ENCODE data around the gene BTN3A1. TPM values are rescaled to one million over a fixed set of nuclear protein-coding genes. Genes with fewer than 3 reads are reported as not detected.
"Not testable (repeated sequence)": the region's sequence is repeated elsewhere in the genome, so short reads cannot be mapped to it uniquely, and the experiment has no call there.

BTN3A1 gene
- total RNA-seq, 1 donor from 2014 or later = 100.0 TPM

GRCh38 chr6:26412228-26412627, 10.2 kb downstream of the BTN3A1 start:
- intact Hi-C loops (cut with micrococcal nuclease) = no loop called here

- intact Hi-C loops (cut with micrococcal nuclease) = no loop called here
Observed at GRCh38 chr6:26412954-26413353, 10.9 kb downstream of the BTN3A1 start.

GRCh38 chr6:26414281-26414680, 12.2 kb downstream of the BTN3A1 start:
- intact Hi-C loops (cut with micrococcal nuclease) = no loop called here

GRCh38 chr6:26415036-26415614, 13.1 kb downstream of the BTN3A1 start:
- intact Hi-C loops (cut with micrococcal nuclease) = no loop called here

GRCh38 chr6:26415791-26416190, 13.7 kb downstream of the BTN3A1 start:
- intact Hi-C loops (cut with micrococcal nuclease) = no loop called here

GRCh38 chr6:26416288-26416687, 14.2 kb downstream of the BTN3A1 start:
- intact Hi-C loops (cut with micrococcal nuclease) = no loop called here

GRCh38 chr6:26418077-26418476, 16.0 kb downstream of the BTN3A1 start:
- intact Hi-C loops (cut with micrococcal nuclease) = not testable (repeated sequence)

DNA sequence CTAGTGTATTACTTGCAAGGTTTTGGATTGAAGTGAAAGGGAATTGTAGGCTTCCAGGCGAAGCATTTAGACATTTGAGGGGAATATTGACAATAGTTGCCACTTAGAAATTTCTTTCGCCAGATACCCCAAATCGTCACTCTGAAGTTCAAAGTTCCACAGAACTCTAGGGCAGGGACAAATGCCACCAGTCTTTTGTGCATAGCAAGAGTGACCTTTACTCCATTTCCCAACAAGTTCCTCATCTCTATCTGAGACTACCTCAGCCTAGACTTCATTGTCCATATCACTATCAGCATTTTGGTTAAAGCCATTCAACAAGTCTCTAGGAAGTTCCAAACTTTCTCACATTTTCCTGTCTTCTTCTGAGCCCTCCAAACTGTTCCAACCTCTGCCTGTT, 16.7 kb downstream of the BTN3A1 start:
- intact Hi-C loops (cut with micrococcal nuclease) = not testable (repeated sequence)

DNA sequence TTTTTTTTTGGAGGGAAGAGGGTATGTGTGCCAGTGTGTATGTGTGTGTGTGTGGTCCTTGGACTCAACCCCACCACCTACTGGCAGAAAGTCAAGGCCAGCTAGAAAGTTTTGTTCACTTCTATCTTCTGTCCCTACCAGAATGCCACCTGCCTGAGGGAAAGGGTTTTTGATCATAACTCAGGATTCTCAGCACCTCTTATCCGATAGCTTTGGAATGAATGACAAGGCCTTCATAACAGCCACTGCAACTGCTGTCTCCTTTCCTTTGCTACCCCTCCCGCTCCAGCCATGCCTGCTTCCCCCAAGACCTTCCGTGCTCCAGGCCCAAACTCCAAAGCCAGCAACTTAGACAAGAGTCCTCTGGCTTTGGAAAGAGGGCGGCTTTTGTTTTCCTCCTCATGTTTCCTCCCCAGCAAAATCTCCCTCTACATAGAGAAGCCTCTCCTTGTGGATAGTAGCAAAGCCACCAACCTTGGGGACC, 18.7 kb downstream of the BTN3A1 start:
- intact Hi-C loops (cut with micrococcal nuclease) = loop anchor here (1.0 to 5.0 kb wide), 8 partner anchors 18 to 102 kb away; partner anchors contain the start of genes BTN2A1, BTN2A2, BTN3A1 and BTN3A2

DNA sequence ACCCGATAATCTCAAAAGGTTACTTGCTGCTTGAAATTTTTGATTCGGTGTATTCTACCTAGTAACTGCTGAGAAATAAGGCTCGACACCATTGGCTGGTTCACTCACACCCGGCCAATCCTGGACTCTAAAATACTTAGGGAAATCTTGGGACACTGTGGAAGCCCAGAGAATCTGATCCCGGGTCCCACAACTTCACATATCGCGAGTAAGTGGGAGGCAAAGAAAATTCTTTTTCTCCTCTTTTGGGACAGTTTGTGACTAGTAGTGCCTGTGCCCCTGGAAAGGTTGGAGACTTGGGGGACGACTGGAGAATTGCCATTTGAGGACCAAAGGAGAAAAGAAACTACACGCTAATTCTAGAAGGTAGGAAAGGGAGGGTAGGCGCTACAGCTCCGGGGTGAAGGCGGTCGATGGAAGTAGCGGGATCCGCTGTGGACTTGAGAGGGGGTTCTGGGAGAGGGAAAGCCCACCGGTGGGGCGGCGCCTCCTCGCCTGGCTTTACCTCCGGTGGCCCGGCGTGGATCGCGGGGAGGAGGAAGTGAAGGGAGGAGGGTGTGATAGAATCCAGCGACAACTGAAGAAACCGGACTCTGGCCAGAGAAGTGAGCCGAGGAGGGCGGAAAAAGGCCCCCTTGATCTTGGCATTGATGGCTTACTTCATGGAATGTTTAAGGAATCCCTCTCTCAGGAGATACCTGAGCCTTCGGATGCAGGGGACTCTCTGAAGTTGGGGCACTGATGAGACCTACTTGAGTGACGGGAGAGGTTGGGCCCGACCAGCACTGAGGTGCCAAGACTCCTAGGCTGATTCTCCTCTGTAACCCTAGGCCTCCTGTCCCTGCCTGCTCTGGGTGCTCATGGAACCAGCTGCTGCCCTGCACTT, 19.4 kb downstream of the BTN3A1 start:
- intact Hi-C loops (cut with micrococcal nuclease) = loop anchor here (1.0 to 5.0 kb wide), 8 partner anchors 19 to 101 kb away; partner anchors contain the start of genes BTN2A1, BTN2A2, BTN3A1 and BTN3A2

DNA sequence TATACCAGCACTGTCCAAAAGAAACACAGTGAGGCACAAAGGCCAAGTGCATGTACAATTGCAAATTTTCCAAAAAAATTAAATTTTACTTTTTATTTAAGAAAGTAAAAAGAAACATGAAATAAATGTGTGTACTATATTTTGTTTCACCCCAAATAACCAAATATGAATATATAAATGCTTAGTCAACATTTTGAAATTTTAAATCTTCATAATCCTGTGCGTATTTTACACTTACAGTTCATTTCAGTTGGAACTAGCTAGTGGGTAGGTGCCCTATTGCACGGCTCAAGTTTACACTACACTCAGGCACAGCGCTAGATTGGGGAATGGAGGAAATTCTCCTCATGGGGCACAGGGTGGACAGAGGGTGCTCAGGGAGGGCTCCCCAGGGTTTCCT, 20.3 kb downstream of the BTN3A1 start:
- intact Hi-C loops (cut with micrococcal nuclease) = loop anchor here (5.0 kb wide), 1 partner anchor 100 kb away; no protein-coding TSS in a partner anchor

GRCh38 chr6:26426691-26427450, 24.8 kb downstream of the BTN3A1 start:
- intact Hi-C loops (cut with micrococcal nuclease) = no loop called here

DNA sequence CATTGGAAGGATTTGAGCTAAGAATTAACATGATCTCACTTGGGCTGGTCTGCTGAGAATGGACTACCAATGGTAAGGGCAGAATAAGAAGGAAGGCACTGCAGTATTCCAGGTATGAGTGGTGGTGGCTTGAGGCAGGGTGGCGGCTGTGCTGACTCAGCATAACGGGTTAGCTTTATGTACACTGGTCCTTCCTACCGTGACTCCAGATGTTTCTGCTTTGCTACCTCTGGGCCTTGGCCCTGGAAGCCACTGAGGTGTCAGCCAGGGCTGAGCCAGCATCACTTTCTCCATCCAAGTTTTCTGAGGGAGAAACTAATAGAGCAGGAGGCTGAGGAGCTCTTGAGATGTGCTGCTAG, 25.4 kb downstream of the BTN3A1 start:
- intact Hi-C loops (cut with micrococcal nuclease) = no loop called here

GRCh38 chr6:26428206-26428605, 26.1 kb downstream of the BTN3A1 start:
- intact Hi-C loops (cut with micrococcal nuclease) = no loop called here

DNA sequence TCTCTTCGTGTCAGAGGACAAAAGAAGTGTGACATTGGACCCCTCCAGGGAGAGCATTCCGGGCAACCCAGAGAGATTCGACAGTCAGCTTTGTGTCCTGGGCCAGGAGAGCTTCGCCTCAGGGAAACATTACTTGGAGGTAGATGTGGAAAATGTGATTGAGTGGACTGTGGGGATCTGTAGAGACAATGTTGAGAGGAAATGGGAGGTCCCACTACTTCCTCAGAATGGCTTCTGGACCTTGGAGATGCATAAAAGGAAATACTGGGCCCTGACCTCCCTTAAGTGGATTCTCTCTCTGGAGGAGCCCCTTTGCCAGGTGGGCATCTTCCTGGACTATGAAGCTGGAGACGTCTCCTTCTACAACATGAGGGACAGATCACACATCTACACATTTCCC, 28.7 kb downstream of the BTN3A1 start:
- intact Hi-C loops (cut with micrococcal nuclease) = no loop called here

GRCh38 chr6:26431258-26432172, 29.4 kb downstream of the BTN3A1 start:
- intact Hi-C loops (cut with micrococcal nuclease) = no loop called here

- intact Hi-C loops (cut with micrococcal nuclease) = no loop called here
Observed at GRCh38 chr6:26432627-26433201, 30.6 kb downstream of the BTN3A1 start.

DNA sequence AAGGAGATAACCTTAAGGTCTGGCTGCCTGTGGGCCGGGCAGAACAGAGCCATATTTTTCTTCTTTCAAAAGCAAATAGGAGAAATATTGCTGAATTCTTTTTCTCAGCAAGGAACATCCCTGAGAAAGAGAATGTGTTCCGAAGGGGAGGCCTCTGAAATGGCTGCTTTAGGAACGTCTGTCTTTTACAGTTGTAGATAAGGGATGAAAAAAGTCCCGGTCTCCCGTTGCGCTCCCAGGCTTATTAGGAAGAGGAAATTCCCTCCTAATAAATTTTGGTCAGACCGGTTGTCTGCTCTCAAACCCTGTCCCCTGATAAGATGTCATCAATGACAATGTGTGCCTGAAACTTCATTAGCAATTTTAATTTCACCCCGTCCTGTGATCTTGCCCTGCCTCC, 31.6 kb downstream of the BTN3A1 start:
- intact Hi-C loops (cut with micrococcal nuclease) = not testable (repeated sequence)

- intact Hi-C loops (cut with micrococcal nuclease) = no loop called here
Observed at GRCh38 chr6:26436018-26436417, 33.9 kb downstream of the BTN3A1 start.

- intact Hi-C loops (cut with micrococcal nuclease) = no loop called here
Observed at GRCh38 chr6:26437550-26437949, 35.5 kb downstream of the BTN3A1 start.

Measured in T-helper 1 cell treated with Interleukin-12 subunit alpha and Interleukin-12 subunit beta and Interleukin-4 antibody, amounts not matched to agents 30 ng/mL and 1 ng/mL, for 36 hours (primary cell).